Fibroblast of peridontal ligament (primary cell): ENCODE results near the gene NCKAP5.

ENCODE experiments used
- DNase-seq: peaks from one replicate; pipeline ENCODE4 v3.0.0-alpha.2; 2010; ENCODE audit errors: extremely low read depth

The NCKAP5 gene

DNA sequence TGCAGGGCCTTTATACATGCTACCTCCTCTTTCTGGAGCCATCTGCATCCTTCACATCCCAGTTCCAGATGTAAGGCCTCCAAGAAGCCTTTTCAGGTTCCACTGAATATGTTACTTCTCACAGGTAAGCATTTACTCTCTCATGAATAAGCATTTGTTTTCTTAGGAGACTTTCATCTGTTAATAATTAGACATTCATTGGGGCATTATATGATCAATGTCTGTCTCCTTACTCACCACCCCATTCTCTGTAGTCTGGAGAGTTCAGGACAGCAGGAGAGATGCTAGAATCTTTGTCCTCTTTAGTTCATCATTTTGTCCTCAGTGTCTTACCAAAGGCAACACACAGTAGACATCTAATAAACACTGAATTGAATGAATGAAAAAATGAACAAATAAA lies 185.7 kb downstream of the NCKAP5 start:
- DNase-seq = no peak

DNA sequence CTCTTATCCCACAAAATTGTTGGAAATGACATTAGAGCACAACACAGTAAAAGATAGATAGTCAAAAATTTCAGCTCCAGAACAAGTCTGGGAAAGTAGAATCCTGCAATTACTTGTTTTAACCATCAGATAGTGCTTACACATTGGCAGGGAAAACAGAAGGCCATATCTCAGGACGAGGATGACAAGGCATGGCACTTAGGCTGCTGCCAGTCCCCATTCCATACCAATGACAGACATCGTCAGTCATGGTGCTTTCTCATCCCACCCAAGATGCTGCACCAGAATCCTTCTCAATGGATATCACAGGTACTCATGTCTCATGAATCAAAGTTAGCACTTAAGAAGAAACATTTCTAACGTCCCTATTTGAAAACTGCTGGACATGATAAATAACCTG lies 187.3 kb downstream of the NCKAP5 start:
- DNase-seq = no peak

DNA sequence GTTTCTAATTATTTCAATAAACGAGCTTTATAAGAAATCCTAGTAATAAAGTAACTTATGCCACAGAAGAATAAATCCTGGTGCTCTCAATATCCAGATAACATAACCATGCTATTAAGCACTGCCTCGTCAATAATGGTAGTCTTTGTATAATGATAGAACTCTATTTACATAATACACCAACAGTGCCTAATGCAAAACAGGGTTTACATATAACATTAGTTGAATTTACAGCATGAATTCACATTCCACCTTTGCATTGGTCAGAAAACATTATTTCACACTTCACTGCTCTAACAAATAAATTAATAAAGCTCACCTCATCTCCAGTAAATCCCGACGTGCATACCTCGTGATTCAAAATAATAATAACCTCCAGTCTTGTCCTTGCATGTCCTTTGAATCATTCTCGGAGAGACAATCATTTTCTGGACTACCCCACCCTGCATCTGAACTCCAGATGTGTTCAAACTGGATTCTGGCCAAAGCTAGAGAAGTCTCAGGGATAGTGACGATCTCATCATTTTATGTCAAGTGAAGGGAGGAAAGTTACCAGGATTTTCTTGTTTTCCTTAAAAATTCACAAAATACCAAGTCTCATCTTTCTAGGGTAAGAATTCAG lies 189.2 kb downstream of the NCKAP5 start:
- DNase-seq = peak; percentile 25

DNA sequence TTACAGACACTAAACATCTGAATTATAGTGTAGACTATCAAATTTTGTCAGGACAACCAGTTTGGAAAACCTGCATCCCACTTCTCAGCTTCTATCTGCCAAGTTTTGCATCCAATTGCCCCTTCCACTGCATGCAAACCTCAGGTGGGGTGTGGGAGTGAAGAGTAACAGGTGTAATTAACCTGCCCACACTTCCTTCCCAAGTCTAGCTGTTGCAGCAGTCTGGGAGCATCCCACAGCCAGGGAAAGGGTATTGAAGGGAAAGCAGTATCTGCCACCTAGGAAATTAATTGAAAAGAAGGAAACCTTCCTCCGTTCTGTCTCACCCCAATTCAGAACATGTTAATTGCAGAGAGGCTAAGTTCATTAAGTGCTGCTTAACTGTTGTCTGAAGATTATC lies 189.9 kb downstream of the NCKAP5 start:
- no peak for DNase-seq

DNA sequence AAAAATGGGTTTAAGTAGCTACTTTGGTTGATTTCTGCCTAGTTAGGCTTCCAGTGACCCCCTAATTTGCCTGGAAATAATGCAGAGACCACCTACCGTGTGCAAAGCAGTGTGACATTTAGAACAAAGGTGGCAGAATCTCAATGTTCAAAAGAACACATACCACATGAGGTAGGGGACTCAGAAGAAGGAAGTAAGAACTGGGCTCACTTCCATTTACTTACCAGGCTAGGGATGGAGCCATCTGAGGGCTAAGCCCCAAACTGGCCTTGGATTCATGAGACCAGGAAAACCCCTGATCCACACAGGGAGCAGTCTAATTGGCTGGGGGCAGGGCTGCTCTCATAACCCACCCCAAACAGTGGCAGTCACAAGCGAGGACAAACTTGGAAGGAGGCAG lies 190.7 kb downstream of the NCKAP5 start:
- DNase-seq = no peak

DNA sequence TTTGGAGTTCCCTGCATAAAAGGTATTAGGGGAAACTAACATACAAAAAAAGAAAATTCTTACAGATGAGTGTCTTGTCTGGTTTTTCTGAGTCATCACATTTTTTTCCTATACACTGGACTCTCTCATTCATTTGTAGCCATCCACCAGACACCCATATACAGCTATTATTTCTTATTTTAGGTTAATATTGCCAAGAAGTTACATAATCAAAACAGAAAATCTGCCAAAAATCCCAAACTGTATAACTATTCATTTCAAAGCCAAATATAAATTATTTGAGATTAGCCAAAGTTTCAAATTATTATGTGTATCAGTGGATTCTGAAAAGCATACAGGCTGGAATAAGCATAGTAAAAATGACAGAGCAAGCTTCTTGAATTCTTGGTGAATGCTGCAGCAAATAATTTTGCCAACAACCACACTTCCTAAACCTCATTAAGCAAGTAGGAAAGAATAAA lies 191.2 kb downstream of the NCKAP5 start:
- DNase-seq = peak; percentile 42

DNA sequence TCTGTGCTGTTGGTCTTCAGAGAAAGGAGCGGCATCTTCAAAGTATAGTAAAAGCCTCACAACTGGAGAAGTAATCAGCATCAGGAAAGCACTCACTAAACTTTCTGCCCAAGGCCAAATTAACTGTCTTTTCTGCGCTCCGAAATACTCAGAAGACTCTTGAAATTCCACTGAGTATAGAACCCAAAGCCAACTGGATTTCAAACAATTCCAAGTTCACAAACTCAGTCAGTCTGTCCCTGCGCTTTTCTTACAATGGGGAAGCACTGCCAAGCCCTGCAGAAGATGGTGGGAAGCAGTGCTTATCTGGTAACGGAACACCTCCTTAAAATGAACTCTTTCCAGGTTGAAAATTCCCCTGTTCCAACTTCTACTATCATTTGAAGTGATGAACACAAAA lies 193.5 kb downstream of the NCKAP5 start:
- no peak for DNase-seq

DNA sequence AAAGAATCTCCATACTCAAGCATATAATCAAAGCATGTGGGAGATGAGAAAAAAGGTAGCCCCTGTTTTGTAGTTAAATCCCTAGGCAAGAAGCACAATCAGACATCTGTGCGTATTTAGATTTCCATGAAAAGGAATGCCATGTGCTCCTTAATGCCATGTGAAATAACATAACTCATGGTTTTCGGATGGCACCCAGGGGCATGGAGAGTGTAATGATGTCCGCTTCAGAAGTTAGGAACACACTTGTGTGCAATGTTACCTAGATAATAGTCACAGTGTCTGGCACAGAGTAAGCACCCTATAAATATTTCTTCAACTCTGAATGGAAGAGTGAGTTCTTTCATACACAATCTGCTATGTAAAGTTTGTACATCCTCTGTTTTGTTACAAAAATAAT lies 197.0 kb downstream of the NCKAP5 start:
- DNase-seq = no peak

DNA sequence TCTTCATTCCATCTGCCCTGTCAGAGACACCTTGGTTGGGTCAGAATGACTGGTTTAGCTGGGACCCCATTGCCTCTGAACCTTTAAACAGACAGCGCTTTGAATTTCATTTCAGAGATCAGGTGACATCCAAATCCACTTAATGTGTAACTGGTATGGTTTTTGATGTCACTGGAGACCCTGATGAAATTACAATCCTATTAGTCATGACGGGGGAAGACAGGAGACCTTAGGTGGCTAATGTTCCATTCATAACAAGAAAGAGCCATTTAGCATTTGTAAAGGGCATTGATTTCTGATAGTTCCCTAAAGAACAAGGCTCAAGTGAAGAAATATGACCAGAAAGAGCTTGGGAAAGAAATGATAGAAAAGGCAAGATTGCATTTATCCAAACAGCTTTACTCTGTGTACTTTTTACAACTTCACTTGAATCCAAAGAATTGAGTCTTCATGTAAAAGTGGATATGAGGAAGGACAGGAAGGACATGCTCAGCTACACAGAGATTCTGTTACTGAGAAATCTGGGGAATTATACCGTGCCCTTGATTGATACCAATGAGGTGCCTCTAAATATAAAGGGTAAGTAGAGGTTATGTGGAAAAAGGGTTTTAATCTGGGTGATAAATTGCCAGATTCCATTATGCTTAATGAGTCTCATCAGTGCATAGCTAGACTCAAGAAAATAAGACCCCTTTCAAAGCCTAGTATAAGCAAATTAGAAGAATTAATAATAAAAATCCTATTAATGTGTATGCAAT lies 198.2 kb downstream of the NCKAP5 start:
- no peak for DNase-seq

DNA sequence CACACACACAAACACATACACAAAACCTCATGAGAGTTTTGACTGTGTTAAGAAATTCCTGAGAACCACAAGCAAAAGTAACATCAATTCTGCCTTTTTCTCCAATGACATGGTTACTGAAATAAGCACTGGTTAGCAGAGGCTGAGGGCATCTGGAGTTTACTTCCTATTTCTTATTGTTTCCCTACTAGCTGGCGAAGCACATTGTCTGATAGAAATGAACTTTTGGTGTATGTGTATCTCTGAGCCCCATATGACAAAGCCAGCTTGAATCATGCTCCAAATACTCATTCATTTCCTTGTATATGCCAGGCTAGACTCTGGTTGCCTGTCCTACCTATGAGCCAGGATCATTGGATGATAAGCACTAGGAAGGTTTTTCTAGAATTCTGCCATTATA lies 203.1 kb downstream of the NCKAP5 start:
- DNase-seq = peak; percentile 24

DNA sequence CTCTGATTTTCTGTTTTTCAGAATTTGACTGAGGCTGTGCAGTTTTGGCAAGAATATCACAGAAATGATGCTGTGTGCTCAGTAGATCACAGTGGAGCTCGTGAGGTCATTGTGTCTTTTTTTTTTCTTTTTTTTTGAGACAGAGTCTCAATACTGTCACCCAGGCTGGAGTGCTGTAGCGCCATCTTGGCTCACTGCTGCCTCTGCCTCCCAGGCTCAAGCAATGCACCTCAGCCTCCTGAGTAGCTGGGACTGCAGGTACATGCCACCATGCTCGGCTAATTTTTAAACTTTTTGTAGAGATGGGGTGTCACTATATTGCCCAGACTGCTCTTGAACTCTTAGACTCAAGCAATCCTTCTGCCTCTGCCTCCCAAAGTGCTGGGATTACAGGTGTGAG lies 203.6 kb downstream of the NCKAP5 start:
- no peak for DNase-seq

DNA sequence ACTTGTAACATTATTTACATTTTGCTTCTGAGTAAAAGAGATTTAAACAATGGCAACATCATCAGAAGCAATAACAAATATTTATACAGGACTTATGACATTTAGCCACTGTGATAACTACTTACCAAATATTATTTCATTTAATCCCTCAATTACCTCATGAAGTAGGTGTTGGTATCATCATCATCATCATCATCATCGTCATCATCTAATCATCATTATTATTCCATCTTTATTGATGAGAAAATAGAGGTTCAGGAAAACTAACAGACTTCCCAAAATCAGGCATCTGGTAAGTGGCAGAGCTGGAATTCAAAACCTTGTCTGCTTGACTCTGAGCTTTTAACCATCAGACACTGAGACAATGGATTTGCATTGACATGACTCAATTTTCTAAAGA lies 204.4 kb downstream of the NCKAP5 start:
- DNase-seq = no peak

DNA sequence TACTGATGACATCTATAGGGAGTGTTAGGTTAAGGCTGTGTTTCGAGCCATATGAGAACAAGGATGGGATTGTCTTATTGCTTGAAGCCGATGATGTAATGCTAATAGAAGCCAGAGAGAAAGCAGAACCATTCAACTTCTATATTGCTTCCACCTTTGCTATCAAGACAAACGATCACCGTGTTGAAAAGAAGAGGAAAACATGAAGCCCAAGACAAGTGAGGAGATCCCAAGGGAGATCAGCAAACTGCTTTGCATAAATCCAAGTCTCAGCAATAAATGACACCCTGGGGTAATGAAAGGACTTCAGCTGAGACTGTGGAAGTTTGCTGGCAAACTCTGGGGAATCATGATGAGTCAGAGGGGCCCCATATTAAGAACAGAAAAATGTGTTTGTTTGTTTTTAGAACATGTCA lies 206.2 kb downstream of the NCKAP5 start:
- DNase-seq = peak; percentile 55

DNA sequence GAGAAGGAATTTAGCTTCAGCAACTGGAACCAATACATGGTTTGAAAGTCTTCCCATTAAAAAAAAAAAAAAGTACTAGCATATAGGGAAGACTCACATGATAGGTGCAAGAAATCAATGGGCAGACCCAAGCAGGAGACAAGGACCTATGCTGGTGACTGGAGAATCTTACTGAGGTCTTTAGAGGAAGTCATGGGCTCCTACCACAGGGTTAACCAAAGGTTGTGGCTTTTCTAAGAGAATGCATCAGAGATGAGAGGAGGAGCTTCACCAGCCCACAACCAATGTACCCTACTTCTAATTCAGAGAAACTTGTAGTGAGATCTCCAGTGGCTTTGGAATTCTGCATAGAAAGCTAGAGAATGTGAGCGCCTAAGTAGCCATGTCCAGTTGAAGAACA lies 207.4 kb downstream of the NCKAP5 start:
- DNase-seq = no peak

DNA sequence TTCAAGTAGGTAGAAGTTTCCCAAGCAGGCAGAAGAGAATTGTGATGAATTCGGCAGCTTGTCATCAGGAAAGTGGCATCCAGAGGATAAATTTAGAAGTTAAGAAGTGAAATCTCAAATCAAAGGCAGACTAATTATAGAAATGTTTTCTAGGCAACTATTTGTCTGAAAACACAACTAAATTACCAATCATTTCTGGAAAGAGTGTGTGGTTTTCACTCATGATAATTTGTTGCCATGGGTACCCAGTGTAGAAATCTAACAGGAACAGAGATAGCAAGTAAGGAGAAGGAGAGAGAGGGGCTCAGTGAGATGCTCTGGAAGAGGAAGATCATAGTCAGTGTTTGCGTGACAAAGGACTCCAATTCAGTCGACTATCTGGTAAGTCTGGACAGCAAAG lies 208.1 kb downstream of the NCKAP5 start:
- no peak for DNase-seq

DNA sequence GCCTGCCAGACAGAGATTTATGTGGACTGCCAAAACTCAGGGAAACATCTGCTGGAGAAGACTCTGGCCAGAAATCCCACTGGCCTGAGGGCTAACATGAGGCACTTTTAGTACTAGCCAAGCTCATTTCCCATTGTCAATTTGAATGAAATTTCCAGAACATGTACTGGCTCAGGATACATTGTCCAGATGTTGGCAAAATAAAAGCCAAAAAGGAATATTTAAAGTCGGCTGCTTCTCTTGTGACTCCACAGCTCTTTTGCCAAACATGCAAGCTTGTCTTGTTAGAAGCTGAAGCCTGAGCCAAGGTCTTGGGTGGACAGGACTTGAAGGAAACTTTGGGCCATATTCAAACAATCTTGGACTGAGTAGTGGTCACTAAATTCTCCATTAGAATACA lies 215.5 kb downstream of the NCKAP5 start:
- DNase-seq = peak; percentile 39

DNA sequence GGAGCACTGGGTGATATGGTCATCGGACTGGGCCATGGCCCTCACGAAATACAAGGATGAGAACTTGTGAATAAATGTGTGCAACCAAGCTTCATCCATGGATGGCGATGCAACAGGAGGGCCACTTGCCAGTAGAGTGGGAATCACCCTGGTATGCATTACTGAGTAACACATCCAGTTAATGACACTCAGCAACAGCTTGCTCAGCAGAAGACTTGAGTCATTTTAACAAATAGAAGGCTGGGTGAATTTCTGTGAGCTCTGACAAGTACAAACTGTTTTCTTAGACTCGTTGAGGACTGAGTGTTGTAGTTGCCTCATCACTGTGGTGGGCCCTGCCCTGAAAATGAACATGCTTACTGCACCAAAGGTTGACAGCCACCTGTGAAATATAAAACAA lies 221.6 kb downstream of the NCKAP5 start:
- DNase-seq = peak; percentile 61

DNA sequence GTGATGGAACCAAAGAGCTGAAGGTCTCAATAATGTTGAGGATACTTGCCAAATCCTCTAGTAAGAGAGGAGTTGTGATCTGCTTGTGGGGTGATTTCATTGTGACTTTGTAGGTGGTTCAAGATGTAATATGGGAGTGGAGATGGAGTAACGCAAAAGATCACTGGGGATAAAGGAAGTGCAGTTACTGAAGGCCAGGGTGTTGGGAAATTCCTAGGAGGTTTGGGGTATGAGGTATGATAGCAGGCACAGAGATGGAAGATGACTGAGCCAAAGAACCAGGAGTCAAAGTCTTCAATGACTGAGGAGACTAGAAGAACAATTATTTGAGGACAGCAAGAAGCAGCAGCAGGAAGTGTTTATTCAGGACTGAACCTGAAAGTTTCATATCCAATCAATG lies 222.6 kb downstream of the NCKAP5 start:
- no peak for DNase-seq

DNA sequence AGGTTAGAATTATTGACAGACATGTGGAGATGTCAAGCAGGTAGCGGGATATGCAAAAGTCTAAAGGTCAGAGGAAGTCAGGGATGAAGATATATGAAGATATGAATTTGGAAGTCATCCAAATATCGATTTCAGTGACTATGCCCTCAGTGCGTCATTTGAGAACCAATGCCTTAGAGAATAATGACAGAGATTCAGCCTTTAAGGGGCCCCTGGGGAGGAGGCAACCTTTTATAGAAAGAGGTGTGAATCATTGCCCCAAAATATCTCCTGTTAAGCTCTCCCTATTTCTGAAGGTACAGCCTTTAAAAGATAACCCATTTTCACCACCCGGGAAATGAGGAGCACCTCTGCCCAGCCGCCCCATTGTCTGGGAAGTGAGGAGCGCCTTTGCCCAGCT lies 223.4 kb downstream of the NCKAP5 start:
- no peak for DNase-seq

DNA sequence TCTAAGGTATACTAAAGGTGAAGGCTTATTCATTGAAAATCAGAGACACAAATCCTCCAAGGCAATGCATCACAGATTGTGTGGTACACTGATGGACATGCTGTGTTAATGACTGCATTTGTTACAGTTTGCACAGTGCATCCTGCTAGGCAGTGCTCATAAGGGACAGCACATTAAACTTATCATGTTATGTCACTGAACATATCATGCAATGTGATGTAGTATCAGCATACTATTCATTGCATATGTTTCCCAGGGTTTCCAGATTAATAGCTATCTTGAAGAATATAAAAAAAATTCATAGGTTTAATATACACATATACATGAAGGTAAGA lies 225.3 kb downstream of the NCKAP5 start:
- no peak for DNase-seq

DNA sequence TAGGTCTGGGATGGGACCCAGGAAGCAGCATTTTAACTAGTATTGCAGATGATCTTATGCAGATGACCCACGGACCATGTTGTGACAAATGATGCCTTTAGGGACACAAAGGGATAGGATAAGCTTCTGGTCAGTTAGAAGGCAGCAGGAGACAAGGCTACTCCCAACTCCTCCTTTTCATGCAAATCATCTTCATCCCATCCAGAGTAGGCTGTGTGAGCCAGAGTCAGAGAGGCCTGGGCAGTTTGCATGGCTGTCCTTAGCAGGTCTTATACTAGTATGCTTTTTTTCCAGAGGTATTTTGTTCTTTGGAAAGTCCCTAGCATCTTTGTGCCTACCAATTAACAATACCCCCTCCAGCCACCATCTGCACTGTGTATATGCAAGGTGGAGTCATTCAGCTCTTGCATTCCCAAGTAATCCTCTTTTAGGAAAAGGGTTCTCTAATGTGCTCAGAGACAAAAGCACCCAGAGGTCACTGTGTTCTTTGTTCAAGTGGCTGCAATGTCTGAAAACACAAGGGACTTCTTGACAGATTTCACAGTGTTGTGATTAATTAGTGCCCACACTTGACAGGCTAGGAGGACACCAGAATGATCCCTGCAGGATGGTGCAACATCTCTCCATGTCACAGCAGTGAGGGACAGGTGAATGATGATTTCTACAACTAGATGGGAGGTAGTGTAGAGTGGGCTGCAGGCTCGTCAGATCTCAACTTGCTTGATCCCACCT lies 225.8 kb downstream of the NCKAP5 start:
- no peak for DNase-seq

DNA sequence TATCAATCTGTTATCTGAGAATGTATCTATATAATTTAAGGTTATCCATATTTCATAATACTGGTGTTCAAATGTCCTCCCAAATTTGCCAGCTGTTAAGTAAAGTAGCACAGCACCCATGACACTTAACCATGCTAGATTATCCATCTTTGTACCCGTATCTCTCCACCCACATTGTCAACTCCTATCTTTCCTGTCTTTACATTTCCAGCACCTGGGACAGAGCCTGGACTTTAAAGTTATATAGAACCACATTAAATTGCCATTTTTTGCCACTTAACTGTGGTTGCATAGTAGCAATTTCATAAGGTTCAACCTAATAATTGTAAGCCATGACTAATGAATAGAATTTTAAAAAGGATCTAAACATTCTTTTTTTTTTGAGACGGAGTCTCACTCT lies 226.7 kb downstream of the NCKAP5 start:
- DNase-seq = no peak

DNA sequence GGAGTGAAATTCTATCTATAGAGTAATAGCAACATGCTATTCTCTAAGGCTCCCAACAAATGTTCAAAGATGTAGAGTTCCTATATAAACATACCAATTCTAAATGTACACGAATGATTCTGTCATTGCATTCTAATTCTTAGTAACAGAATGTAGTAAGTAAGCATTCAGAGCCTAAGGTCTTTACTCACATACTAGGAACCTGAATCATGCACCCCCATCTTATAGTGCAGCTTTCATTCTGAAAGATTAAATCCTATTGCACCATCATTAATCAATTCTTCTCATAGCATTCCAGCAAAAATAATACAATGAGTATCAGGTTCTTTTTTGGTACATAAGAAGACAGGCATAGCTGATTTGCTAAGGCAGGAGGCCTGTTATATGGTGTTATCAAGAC lies 230.0 kb downstream of the NCKAP5 start:
- DNase-seq = peak; percentile 15
